Hepatocyte (in vitro differentiated cells): Measurements from ENCODE around the gene LAMC2. TPM values are rescaled to one million over a fixed set of nuclear protein-coding genes. Genes with fewer than 3 reads are reported as not detected.

Source experiments
- DNase-seq: peaks from one replicate; pipeline ENCODE4 v3.0.0-alpha.2; 2016; ENCODE audit warnings: low spot score
- H2AFZ ChIP-seq: fragments of 200-600 bp; sonication (generic); 2 replicates; pipeline ENCODE4 v1.6.0; 2016; ENCODE audit warnings: antibody characterized with exemption, mild to moderate bottlenecking
- H3K27ac ChIP-seq: fragments of 200-600 bp; sonication (generic); 2 replicates; pipeline ENCODE4 v1.5.1; 2016; ENCODE audit warnings: mild to moderate bottlenecking
- H3K27me3 ChIP-seq: fragments of 200-600 bp; sonication (generic); 2 replicates; pipeline ENCODE4 v1.6.1; 2016
- H3K36me3 ChIP-seq: fragments of 200-600 bp; sonication (generic); replicated peaks from 2 replicates; pipeline ENCODE4 v1.5.1; 2016; ENCODE audit warnings: low read depth; ENCODE audit not compliant: insufficient read depth
- H3K4me1 ChIP-seq: fragments of 200-600 bp; sonication (generic); 2 replicates; pipeline ENCODE4 v1.5.1; 2016; ENCODE audit warnings: mild to moderate bottlenecking, moderate library complexity; ENCODE audit not compliant: insufficient read depth
- H3K4me2 ChIP-seq: fragments of 200-600 bp; sonication (generic); 2 replicates; pipeline ENCODE4 v1.6.0; 2016
- H3K4me3 ChIP-seq: fragments of 200-600 bp; sonication (generic); 2 replicates; pipeline ENCODE4 v1.5.1; 2016; ENCODE audit warnings: mild to moderate bottlenecking
- H3K79me2 ChIP-seq: fragments of 200-600 bp; sonication (generic); 2 replicates; pipeline ENCODE4 v1.6.0; 2017; ENCODE audit warnings: mild to moderate bottlenecking
- H3K9me2 ChIP-seq: fragments of 200-600 bp; sonication (generic); replicated peaks from 2 replicates; pipeline ENCODE4 v1.6.0; 2017; ENCODE audit warnings: mild to moderate bottlenecking; ENCODE audit not compliant: insufficient read depth
- H3K9me3 ChIP-seq: fragments of 200-600 bp; sonication (generic); 2 replicates; pipeline ENCODE4 v1.5.1; 2016; ENCODE audit warnings: low read depth, mild to moderate bottlenecking
- H4K20me1 ChIP-seq: fragments of 200-600 bp; sonication (generic); 2 replicates; pipeline ENCODE4 v1.6.0; 2016; ENCODE audit warnings: mild to moderate bottlenecking; ENCODE audit not compliant: insufficient read depth, poor library complexity, severe bottlenecking
- EZH2 ChIP-seq: fragments of 200-600 bp; sonication (generic); IDR thresholded peaks from 2 replicates; pipeline ENCODE4 v1.6.1; 2016; ENCODE audit warnings: antibody characterized with exemption, mild to moderate bottlenecking, borderline replicate concordance
- EZH2phosphoT487 ChIP-seq: fragments of 200-600 bp; sonication (generic); IDR thresholded peaks from one replicate; pipeline ENCODE4 v1.6.1; 2018; ENCODE audit warnings: antibody characterized with exemption, mild to moderate bottlenecking, low read depth, moderate library complexity; ENCODE audit not compliant: unreplicated experiment, severe bottlenecking
- WGBS: methylation state at CpG from one replicate; pipeline ENCODE4 v1.1.6; 2016; ENCODE audit warnings: low lambda C conversion rate; ENCODE audit errors: missing lambda C conversion rate; 5-methylcytosine and 5-hydroxymethylcytosine counted together
- polyA plus RNA-seq: library from polyadenylated mRNA; unstranded; fragments of >200 nt; fragmentation: Nextera tagmentation; extraction: Ambion mirVana; gene quantifications from 2 replicates; pipeline ENCODE4 v1.2.1, GENCODE V29; 2016
- total RNA-seq: library from RNA; depleted of rRNA; stranded (reverse); fragments of >200 nt; gene quantifications from 2 replicates; pipeline ENCODE4 v1.2.3, GENCODE V29; 2014
- TF ChIP-seq, protein P1 (sequence below): fragments of 200-600 bp; sonication (generic); IDR thresholded peaks from 2 replicates; pipeline ENCODE4 v1.5.1; 2016; ENCODE audit warnings: antibody characterized with exemption, mild to moderate bottlenecking; ENCODE audit not compliant: poor library complexity

The LAMC2 gene
- total and polyA plus RNA-seq, 2 experiments from 2014 or later, result 45.3 to 76.3 TPM

DNA sequence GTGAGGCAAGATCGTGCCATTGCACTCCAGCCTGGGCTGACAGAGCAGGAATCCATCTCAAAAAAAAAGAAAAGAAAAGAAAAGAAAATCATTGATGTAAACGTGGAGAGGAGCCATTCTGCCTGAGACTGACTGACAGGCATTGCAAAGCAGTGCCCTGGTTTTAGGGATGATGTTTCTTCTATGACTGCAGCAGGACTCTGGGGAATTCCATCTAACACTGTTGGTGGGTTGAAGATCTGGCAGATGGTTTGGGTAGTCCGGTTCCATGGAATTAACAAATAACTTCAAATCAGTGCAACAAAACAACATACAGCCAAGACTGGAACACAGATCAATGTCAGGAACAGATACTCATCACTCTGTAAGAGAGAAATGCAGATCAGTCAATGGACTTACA is 17.8 kb upstream of the LAMC2 start:
- H4K20me1 ChIP-seq, result no peaks in the 10 kb centered on the region
- no peaks in the 10 kb centered on the region for H3K9me2 ChIP-seq
- no peaks in the 10 kb centered on the region for H3K36me3 ChIP-seq
- no peaks in the 10 kb centered on the region for H3K27me3 ChIP-seq
- TF ChIP-seq, protein P1, sequence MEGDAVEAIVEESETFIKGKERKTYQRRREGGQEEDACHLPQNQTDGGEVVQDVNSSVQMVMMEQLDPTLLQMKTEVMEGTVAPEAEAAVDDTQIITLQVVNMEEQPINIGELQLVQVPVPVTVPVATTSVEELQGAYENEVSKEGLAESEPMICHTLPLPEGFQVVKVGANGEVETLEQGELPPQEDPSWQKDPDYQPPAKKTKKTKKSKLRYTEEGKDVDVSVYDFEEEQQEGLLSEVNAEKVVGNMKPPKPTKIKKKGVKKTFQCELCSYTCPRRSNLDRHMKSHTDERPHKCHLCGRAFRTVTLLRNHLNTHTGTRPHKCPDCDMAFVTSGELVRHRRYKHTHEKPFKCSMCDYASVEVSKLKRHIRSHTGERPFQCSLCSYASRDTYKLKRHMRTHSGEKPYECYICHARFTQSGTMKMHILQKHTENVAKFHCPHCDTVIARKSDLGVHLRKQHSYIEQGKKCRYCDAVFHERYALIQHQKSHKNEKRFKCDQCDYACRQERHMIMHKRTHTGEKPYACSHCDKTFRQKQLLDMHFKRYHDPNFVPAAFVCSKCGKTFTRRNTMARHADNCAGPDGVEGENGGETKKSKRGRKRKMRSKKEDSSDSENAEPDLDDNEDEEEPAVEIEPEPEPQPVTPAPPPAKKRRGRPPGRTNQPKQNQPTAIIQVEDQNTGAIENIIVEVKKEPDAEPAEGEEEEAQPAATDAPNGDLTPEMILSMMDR, result no peak
- no peak for TF ChIP-seq EZH2phosphoT487
- TF ChIP-seq EZH2, result no peak
- no peaks in the 10 kb centered on the region for H3K79me2 ChIP-seq
- H3K9me3 ChIP-seq, result no peaks in the 10 kb centered on the region
- H3K4me3 ChIP-seq, result no peak overlapping the region
- WGBS, result 81% methylated on average over 3 of the region's 3 CpGs
- H3K4me2 ChIP-seq, result no peak overlapping the region
- H3K27ac ChIP-seq, result no peak overlapping the region
- H3K4me1 ChIP-seq, result peaks cover 6% of the 10 kb centered on the region
- no peak overlapping the region for H2AFZ ChIP-seq
- DNase-seq, result no peak

DNA sequence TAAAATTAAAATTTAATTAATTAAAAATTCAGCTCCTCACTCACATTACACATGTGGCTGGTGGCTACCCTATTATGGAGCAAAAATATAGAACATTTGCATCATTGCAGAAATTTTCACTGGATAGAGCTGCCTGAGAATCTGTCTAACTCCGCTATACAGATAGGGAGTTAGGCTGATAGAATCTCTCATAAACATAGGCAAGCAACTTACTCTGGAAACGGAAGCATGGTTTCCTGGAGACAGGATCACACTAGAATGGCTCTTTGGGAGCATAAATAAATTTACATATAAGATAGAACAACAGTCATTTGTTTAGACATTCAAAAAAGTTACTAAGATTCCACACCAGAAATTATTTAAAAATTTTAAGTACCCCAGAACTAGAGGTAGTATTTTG is 12.2 kb upstream of the LAMC2 start:
- Histone ChIP-seq H3K27ac (no peak overlapping the region), H3K79me2 (no peaks in the 10 kb centered on the region), H3K4me1 (peaks cover 5% of the 10 kb centered on the region), H2AFZ (no peak overlapping the region), H3K9me3 (no peaks in the 10 kb centered on the region), H3K4me3 (no peak overlapping the region), H4K20me1 (no peaks in the 10 kb centered on the region), H3K27me3 (no peaks in the 10 kb centered on the region), H3K4me2 (no peak overlapping the region), H3K9me2 (no peaks in the 10 kb centered on the region), H3K36me3 (no peaks in the 10 kb centered on the region)
- WGBS, result 71% methylated on average over 2 of the region's 2 CpGs
- no peak for DNase-seq
- TF ChIP-seq, protein P1, result no peak
- TF ChIP-seq EZH2, result no peak
- TF ChIP-seq EZH2phosphoT487, result no peak

DNA sequence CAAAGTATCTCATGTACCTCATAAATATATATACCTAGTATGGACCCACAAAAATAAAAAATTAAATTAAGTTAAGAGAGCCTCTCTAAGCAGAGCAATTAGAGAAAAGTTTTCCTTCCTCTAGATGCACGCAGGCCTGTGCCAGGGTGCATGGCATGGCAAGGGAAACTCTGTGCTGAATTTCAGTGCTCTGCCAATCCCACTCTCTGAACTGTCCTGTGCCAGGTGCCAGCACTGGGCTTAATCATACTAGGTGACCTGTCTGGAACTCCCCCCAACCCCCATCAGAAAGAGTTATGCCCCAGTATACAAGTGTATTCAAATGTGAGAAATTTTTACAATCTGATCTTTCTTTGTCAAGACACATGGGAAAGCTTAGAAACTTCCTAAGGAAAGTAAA is 10.4 kb upstream of the LAMC2 start:
- Histone ChIP-seq H3K4me2 (no peak overlapping the region), H3K4me1 (peaks cover 18% of the 10 kb centered on the region), H3K9me3 (no peaks in the 10 kb centered on the region), H4K20me1 (no peaks in the 10 kb centered on the region), H3K9me2 (no peaks in the 10 kb centered on the region), H3K36me3 (no peaks in the 10 kb centered on the region), H3K27me3 (no peaks in the 10 kb centered on the region), H3K79me2 (no peaks in the 10 kb centered on the region), H2AFZ (no peak overlapping the region), H3K4me3 (no peak overlapping the region), H3K27ac (no peak overlapping the region)
- no peak for DNase-seq
- TF ChIP-seq, protein P1, result no peak
- TF ChIP-seq EZH2 (no peak), EZH2phosphoT487 (no peak)
- WGBS, result 88% methylated on average over 1 of the region's 1 CpG

DNA sequence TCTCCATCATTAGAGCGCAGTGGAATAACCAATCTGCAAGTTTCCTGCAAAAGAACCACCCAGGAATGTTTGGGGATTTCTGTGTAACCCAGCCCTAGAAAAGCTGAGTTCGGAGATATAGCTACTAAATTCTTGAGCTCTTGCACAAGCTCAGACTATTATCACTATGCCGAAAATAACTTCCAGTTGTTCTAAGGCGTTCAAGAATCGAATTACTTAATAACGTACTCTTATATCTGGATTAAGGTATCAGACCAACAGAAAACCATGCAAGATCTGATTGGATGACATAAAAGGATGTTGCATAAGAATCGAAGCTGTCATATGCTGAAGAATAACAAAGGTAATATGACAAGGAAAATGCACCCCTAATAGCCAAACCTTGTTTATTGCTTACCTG is 7.5 kb upstream of the LAMC2 start:
- no peaks in the 10 kb centered on the region for H3K9me2 ChIP-seq
- no peaks in the 10 kb centered on the region for H4K20me1 ChIP-seq
- H3K9me3 ChIP-seq, result no peaks in the 10 kb centered on the region
- no peak overlapping the region for H2AFZ ChIP-seq
- H3K27ac ChIP-seq, result no peak overlapping the region
- H3K79me2 ChIP-seq, result no peaks in the 10 kb centered on the region
- no peak overlapping the region for H3K4me3 ChIP-seq
- 74% methylated on average over 7 of the region's 7 CpGs for WGBS
- peaks cover 26% of the 10 kb centered on the region for H3K4me1 ChIP-seq
- TF ChIP-seq EZH2phosphoT487, result no peak
- TF ChIP-seq, protein P1, result no peak
- no peak for TF ChIP-seq EZH2
- H3K36me3 ChIP-seq, result no peaks in the 10 kb centered on the region
- no peak for DNase-seq
- no peak overlapping the region for H3K4me2 ChIP-seq
- no peaks in the 10 kb centered on the region for H3K27me3 ChIP-seq
